WTC11 (cell line): Measurements from ENCODE around the gene TULP1. TPM values are rescaled to one million over a fixed set of nuclear protein-coding genes. Genes with fewer than 3 reads are reported as not detected.
A peak's percentile ranks its signal among the peaks of the same experiment; 100 is the strongest.

ENCODE experiments used
- E2F4 ChIP-seq: sonication (generic); formaldehyde crosslinking; IDR thresholded peaks from 2 replicates; pipeline ENCODE4 v1.8.1; 2022; ENCODE audit warnings: low read depth, mild to moderate bottlenecking, moderate library complexity, missing genetic modification reagents, borderline replicate concordance
- ELF4 ChIP-seq: sonication (generic); formaldehyde crosslinking; IDR thresholded peaks from 2 replicates; pipeline ENCODE4 v1.8.1; 2022; ENCODE audit warnings: low read depth, mild to moderate bottlenecking, moderate library complexity, missing genetic modification reagents
- ERG ChIP-seq: fragments of 250-450 bp; sonication (Bioruptor Pico); IDR thresholded peaks from 2 replicates; pipeline ENCODE4 v1.8.0; 2021; ENCODE audit warnings: mild to moderate bottlenecking
- ETV6 ChIP-seq: sonication (generic); formaldehyde crosslinking; IDR thresholded peaks from 2 replicates; pipeline ENCODE4 v1.8.1; 2022; ENCODE audit warnings: mild to moderate bottlenecking, missing genetic modification reagents
- FOXJ3 ChIP-seq: sonication (generic); formaldehyde crosslinking; IDR thresholded peaks from 2 replicates; pipeline ENCODE4 v1.9.0; 2021; ENCODE audit warnings: missing genetic modification reagents, mild to moderate bottlenecking, borderline replicate concordance
- KAT7 ChIP-seq: sonication (generic); formaldehyde crosslinking; IDR thresholded peaks from 2 replicates; pipeline ENCODE4 v1.8.1; 2023; ENCODE audit warnings: missing genetic modification reagents, mild to moderate bottlenecking, borderline replicate concordance
- MAX ChIP-seq: sonication (generic); formaldehyde crosslinking; IDR thresholded peaks from 2 replicates; pipeline ENCODE4 v1.8.0; 2022; ENCODE audit warnings: mild to moderate bottlenecking, missing genetic modification reagents
- MLX ChIP-seq: sonication (generic); formaldehyde crosslinking; IDR thresholded peaks from 2 replicates; pipeline ENCODE4 v1.8.1; 2023; ENCODE audit warnings: mild to moderate bottlenecking, missing genetic modification reagents, moderate library complexity
- MXD4 ChIP-seq: fragments of 250-450 bp; sonication (Bioruptor Pico); IDR thresholded peaks from 2 replicates; pipeline ENCODE4 v1.8.0; 2021; ENCODE audit warnings: mild to moderate bottlenecking, moderate library complexity, borderline replicate concordance
- NFE2L1 ChIP-seq: sonication (generic); formaldehyde crosslinking; IDR thresholded peaks from 2 replicates; pipeline ENCODE4 v1.8.1; 2023; ENCODE audit warnings: missing genetic modification reagents
- NR2C2 ChIP-seq: sonication (generic); formaldehyde crosslinking; IDR thresholded peaks from 2 replicates; pipeline ENCODE4 v1.8.0; 2022; ENCODE audit warnings: mild to moderate bottlenecking, missing genetic modification reagents
- NR3C1 ChIP-seq: sonication (generic); formaldehyde crosslinking; conservative IDR thresholded peaks from 2 replicates; pipeline ENCODE4 v1.8.1; 2023; ENCODE audit warnings: low read depth, mild to moderate bottlenecking, missing genetic modification reagents
- SMAD3 ChIP-seq: sonication (generic); formaldehyde crosslinking; IDR thresholded peaks from 2 replicates; pipeline ENCODE4 v1.8.0; 2022; ENCODE audit warnings: missing genetic modification reagents, mild to moderate bottlenecking, borderline replicate concordance
- SMAD4 ChIP-seq: sonication (generic); formaldehyde crosslinking; IDR thresholded peaks from 2 replicates; pipeline ENCODE4 v1.8.0; 2022; ENCODE audit warnings: mild to moderate bottlenecking, missing genetic modification reagents
- STAT6 ChIP-seq: sonication (generic); formaldehyde crosslinking; conservative IDR thresholded peaks from 2 replicates; pipeline ENCODE4 v1.8.1; 2023; ENCODE audit warnings: mild to moderate bottlenecking, low read depth, missing genetic modification reagents, moderate library complexity
- TCF7 ChIP-seq: sonication (generic); formaldehyde crosslinking; IDR thresholded peaks from 2 replicates; pipeline ENCODE4 v1.8.0; 2022; ENCODE audit warnings: mild to moderate bottlenecking, low read depth, missing genetic modification reagents, moderate library complexity
- USF2 ChIP-seq: sonication (generic); formaldehyde crosslinking; IDR thresholded peaks from 2 replicates; pipeline ENCODE4 v1.8.1; 2023; ENCODE audit warnings: mild to moderate bottlenecking, missing genetic modification reagents, moderate library complexity
- ZMAT4 ChIP-seq: fragments of 250-450 bp; sonication (Bioruptor Pico); IDR thresholded peaks from 2 replicates; pipeline ENCODE4 v1.9.0; 2021; ENCODE audit warnings: mild to moderate bottlenecking
- ZNF121 ChIP-seq: sonication (generic); formaldehyde crosslinking; IDR thresholded peaks from 2 replicates; pipeline ENCODE4 v1.8.0; 2023; ENCODE audit warnings: missing genetic modification reagents
- ZNF423 ChIP-seq: fragments of 250-450 bp; sonication (Bioruptor Pico); IDR thresholded peaks from 2 replicates; pipeline ENCODE4 v2.1.2; 2022; ENCODE audit warnings: mild to moderate bottlenecking, moderate library complexity
- ZNF425 ChIP-seq: fragments of 250-450 bp; sonication (Bioruptor Pico); conservative IDR thresholded peaks from 2 replicates; pipeline ENCODE4 v1.9.0; 2021; ENCODE audit warnings: mild to moderate bottlenecking
- ZNF532 ChIP-seq: fragments of 250-450 bp; sonication (Bioruptor Pico); IDR thresholded peaks from 2 replicates; pipeline ENCODE4 v1.9.0; 2021; ENCODE audit warnings: mild to moderate bottlenecking, borderline replicate concordance
- total RNA-seq: library from RNA; stranded (reverse); gene quantifications from 3 replicates; pipeline ENCODE4 v1.2.3, GENCODE V29; 2021

TULP1 gene
- total RNA-seq, 1 experiment from 2014 or later: 2.9 TPM

- TF ChIP-seq MLX: no peak
- TF ChIP-seq SMAD4 (CRISPR knock-in tag): no peak
- no peak for TF ChIP-seq STAT6
- peak; percentile 68; the same call in 1 of the 2 replicates for TF ChIP-seq SMAD3 (CRISPR knock-in tag)
- no peak for TF ChIP-seq E2F4
- peak; percentile 92 for TF ChIP-seq ZNF423 (CRISPR knock-in tag)
- TF ChIP-seq MXD4 (CRISPR knock-in tag): no peak
- TF ChIP-seq NR2C2 (CRISPR knock-in tag): no peak
- peak; percentile 45; the same call in 1 of the 2 replicates for TF ChIP-seq ELF4
- no peak for TF ChIP-seq ERG (CRISPR knock-in tag)
- no peak for TF ChIP-seq ZMAT4 (CRISPR knock-in tag)
- TF ChIP-seq NFE2L1: no peak; the same call in 1 of the 2 replicates
- peak; percentile 67 for TF ChIP-seq KAT7 (CRISPR knock-in tag)
- no peak for TF ChIP-seq FOXJ3 (CRISPR knock-in tag)
- TF ChIP-seq TCF7: no peak
- TF ChIP-seq NR3C1 (CRISPR knock-in tag): no peak
- no peak for TF ChIP-seq ZNF425 (CRISPR knock-in tag)
- TF ChIP-seq ETV6 (CRISPR knock-in tag): peak; percentile 73; the same call in 1 of the 2 replicates
- no peak for TF ChIP-seq USF2 (CRISPR knock-in tag)
- TF ChIP-seq MAX: peak; percentile 48
- TF ChIP-seq ZNF532 (CRISPR knock-in tag): no peak
- TF ChIP-seq ZNF121 (CRISPR knock-in tag): no peak
Observed at GRCh38 chr6:35497571-35498421, 14.9 kb downstream of the TULP1 start (continued).
